Measurements from ENCODE around the gene KAZN. TPM values are rescaled to one million over a fixed set of nuclear protein-coding genes. Genes with fewer than 3 reads are reported as not detected.
"Not testable (repeated sequence)": the region's sequence is repeated elsewhere in the genome, so short reads cannot be mapped to it uniquely, and the experiment has no call there.

Gene KAZN
- total RNA-seq, 1 donor from 2014 or later: 2.2 TPM

DNA sequence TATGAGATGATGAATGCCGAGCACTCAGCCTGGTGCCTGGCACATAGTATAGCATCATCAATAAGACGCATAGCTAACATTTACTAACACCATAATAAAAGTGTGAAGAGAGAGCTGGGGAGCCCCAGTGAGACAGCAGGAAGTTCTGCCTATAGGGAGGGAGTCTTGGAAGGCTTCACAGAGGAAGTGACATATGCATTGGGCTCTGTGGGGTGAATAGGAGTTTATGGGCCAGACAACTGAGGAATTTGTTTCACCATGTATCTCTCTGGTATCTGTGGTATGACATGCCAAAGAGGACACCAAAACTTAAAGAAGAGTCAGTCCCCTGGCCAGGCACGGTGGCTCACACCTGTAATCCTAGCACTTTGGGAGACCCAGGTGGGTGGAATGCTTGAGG is 436.8 kb downstream of the KAZN start:
- intact Hi-C loops (cut with micrococcal nuclease): no loop called here
- DNase-seq: no peak
- ATAC-seq: no peak

GRCh38 chr1:15036101-15036500 is 437.6 kb downstream of the KAZN start:
- ATAC-seq (no peak), DNase-seq (no peak)
- intact Hi-C loops (cut with micrococcal nuclease): no loop called here

GRCh38 chr1:15038232-15039016 is 439.9 kb downstream of the KAZN start:
- ATAC-seq (no peak), DNase-seq (no peak)
- intact Hi-C loops (cut with micrococcal nuclease): no loop called here

DNA sequence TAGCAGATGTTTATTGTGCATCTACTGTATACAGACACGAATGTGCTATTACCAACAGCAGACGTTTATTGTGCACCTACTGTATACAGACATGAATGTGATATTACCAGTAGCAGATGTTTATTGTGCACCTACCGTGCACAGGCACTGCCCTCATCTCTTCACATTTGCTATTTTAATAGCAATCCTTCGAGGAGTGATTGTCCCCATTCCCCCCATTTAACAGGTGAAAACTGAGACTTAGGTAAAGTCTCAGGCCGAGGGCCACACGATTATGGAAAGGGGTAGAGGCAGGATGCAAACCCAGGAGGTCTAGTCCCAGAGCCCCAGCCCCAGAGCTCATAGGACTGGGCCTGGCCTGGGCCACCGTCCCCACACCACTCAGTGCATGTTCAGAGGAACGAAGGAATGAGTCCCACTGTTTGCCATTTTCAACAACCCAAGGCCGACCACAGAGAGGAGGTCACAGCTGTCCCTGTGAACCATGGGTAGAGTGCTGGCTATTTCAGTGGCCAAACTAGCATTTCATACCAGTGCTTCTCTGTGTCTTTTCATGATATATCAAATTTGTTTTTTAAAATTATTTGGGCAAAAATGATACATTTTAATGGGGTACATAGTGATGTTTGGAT is 440.6 kb downstream of the KAZN start:
- DNase-seq (no peak), ATAC-seq (no peak)
- intact Hi-C loops (cut with micrococcal nuclease): no loop called here

DNA sequence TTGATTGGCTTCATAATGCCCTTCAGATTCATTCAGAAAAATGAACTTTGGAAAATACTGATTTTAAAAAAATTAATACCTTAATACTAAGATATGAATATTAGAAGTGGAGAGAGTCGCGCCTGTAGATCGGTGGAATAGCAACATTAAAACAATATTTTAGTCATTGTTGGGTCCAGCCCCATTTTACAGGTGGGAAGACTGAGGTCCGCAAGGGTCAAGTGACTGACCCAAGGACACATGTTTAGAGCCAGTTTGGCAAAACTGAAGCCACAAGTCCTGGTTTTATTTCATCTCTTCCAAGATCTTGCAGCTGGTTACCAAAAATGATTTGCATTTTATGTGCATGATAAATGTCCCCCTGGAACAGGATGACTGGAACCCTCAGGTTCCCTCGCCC is 441.4 kb downstream of the KAZN start:
- intact Hi-C loops (cut with micrococcal nuclease): no loop called here
- ATAC-seq (no peak), DNase-seq (no peak)

GRCh38 chr1:15040685-15041084 is 442.2 kb downstream of the KAZN start:
- intact Hi-C loops (cut with micrococcal nuclease); DNase-seq; ATAC-seq: not testable (repeated sequence)

- no peak for DNase-seq
- no peak for ATAC-seq
- intact Hi-C loops (cut with micrococcal nuclease): no loop called here
Measured at GRCh38 chr1:15042866-15043265, 444.4 kb downstream of the KAZN start.

- intact Hi-C loops (cut with micrococcal nuclease): no loop called here
- ATAC-seq (no peak), DNase-seq (no peak)
Measured at GRCh38 chr1:15043934-15044333, 445.4 kb downstream of the KAZN start.

GRCh38 chr1:15045123-15045522 is 446.6 kb downstream of the KAZN start:
- intact Hi-C loops (cut with micrococcal nuclease): loop anchor here (5.0 kb wide), 2 partner anchors 268 to 933 kb away; no protein-coding TSS in a partner anchor
- DNase-seq (no peak), ATAC-seq (no peak)

DNA sequence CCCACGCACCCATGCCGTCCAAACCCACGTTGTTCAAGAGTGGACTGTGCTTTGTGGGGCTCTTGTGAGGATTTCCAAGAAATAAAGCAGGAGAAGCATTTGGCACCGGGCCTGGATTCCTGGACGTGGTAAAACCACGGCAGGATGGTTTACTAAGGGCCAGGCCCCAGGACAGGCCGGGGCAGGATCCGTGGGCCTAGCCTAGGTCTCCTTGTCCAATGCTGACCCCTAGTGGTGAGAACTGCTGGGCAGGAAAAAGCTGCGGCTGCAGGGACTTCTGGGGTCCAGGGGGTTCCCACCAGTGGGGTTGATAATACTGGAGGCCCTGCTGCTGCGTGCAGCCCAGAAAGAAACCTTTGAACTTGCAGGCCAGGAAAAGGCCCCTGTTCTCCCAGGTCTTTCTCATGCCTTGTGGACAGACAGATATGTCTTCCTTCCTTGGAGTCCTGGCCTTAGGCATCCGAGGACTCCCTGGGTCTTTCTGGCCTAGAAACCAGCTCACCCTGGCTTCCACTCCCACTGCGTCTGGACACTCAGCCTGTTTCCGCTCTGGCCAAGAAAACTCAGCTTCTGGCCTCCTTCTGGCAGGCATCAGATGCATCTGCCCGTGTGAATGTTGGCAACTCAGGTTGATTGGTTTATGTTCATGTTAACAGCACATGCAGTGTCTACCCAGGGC is 448.1 kb downstream of the KAZN start:
- ATAC-seq (peak; percentile 85), DNase-seq (peak; percentile 70)
- intact Hi-C loops (cut with micrococcal nuclease): loop anchor here (5.0 kb wide), 2 partner anchors 269 to 934 kb away; no protein-coding TSS in a partner anchor

GRCh38 chr1:15047237-15047636 is 448.8 kb downstream of the KAZN start:
- intact Hi-C loops (cut with micrococcal nuclease): loop anchor here (5.0 kb wide), 2 partner anchors 270 to 935 kb away; no protein-coding TSS in a partner anchor
- no peak for ATAC-seq
- DNase-seq: no peak

DNA sequence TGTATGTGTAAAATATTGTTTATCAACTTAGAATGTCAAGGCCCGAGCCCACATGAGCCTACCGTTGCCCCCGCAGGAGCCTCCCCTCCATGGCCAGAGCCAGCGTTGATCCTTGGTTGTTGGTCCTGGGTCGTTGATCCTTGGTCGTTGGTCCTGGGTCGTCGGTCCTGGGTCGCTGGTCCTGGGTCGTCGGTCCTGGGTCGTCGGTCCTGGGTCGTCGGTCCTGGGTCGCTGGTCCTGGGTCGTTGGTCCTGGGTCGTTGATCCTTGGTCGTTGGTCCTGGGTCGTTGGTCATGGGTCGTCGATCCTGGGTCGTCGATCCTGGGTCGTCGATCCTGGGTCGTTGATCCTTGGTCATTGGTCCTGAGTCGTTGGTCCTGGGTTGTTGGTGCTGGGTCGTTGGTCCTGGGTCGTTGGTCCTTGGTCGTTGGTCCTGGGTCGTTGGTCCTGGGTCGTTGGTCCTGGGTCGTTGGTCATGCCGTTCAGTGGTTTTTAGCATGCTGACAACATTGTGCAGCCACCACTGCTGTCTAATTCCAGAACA is 450.0 kb downstream of the KAZN start:
- no peak for ATAC-seq
- DNase-seq: no peak
- intact Hi-C loops (cut with micrococcal nuclease): loop anchor here (5.0 kb wide), 2 partner anchors 271 to 936 kb away; no protein-coding TSS in a partner anchor

DNA sequence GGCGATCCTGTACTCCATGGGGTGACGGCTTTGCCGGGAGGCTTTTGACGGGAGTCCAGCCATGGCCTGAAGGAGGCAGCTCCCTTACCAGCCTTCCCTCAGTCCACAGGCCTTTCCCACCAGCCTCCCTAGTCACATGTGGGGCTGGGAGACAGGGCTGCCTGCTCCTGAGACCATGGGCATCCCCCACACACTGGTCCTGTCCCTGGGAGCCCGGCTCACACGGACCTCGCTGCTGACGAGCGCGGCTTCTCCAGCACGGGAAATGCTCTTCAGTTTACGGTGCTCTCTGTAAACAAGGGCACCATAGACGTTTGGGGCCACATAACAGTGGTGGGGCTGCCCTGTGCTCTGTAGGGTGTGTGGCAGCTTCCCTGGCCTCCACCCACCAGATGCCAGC is 450.6 kb downstream of the KAZN start:
- DNase-seq (no peak), ATAC-seq (no peak)
- intact Hi-C loops (cut with micrococcal nuclease): loop anchor here (5.0 kb wide), 2 partner anchors 272 to 937 kb away; no protein-coding TSS in a partner anchor

DNA sequence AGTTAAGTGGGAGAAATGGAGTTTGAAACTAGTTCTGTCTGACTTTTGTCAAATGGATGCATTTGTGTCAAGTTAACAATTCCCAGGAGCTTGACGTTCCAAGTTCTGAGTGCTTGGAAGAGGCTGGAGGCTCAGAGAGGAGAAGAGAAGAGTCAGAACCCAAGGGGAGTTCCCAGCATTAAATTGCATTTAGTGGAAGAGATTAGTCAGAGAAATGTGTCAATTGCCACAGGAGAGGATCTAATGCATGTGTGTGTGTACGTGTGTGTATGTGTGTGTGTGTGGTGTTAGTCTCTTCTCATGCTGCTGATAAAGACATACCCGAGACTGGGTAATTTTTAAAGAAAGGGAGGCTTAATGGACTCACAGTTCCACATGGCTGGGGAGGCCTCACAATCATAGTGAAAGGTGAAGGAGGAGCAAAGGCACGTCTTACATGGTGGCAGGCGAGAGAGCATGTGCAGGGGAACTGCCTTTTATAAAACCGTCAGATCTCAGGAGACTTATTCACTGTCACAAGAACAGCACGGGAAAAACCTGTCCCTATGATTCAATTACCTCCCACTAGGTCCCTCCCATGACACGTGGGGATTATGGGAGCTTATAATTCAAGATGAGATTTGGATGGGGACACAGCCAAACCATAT is 453.5 kb downstream of the KAZN start:
- DNase-seq: no peak
- ATAC-seq: no peak
- intact Hi-C loops (cut with micrococcal nuclease): no loop called here

GRCh38 chr1:15053153-15053552 is 454.7 kb downstream of the KAZN start:
- intact Hi-C loops (cut with micrococcal nuclease): no loop called here
- peak; percentile 3 for DNase-seq

GRCh38 chr1:15055736-15056415 is 457.4 kb downstream of the KAZN start:
- intact Hi-C loops (cut with micrococcal nuclease): no loop called here
- ATAC-seq (no peak), DNase-seq (no peak)

More at GRCh38 chr1:15053153-15053552, 454.7 kb downstream of the KAZN start:
- no peak for ATAC-seq

GRCh38 chr1:15056515-15057285 is 458.2 kb downstream of the KAZN start:
- DNase-seq: no peak
- ATAC-seq: no peak
- intact Hi-C loops (cut with micrococcal nuclease): no loop called here

DNA sequence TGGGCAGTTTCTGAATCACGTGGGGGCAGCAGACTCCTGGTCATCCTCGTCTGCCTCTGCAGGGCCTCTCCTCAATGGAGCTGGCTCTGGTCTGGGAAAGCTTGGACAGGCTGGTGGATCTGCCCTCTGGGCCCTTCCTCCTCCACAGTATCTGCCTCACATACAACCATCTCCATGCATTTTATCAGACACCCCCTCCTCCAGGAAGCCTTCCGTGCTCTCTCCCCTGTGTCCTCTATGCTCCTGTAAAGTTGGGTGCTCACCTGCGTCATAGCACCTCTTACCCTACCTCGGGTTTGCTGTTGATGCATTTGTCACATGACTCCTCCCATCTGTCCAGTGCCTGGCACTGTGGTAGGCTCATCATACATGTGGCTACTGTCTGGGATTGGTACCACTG is 459.3 kb downstream of the KAZN start:
- intact Hi-C loops (cut with micrococcal nuclease): no loop called here
- no peak for DNase-seq
- no peak for ATAC-seq
